ENCODE measurements around the gene CCT7. TPM values are rescaled to one million over a fixed set of nuclear protein-coding genes. Genes with fewer than 3 reads are reported as not detected.
A peak's percentile ranks its signal among the peaks of the same experiment; 100 is the strongest.

CCT7 gene
- total RNA-seq, 1 experiment from 2014 or later = 482 TPM

DNA sequence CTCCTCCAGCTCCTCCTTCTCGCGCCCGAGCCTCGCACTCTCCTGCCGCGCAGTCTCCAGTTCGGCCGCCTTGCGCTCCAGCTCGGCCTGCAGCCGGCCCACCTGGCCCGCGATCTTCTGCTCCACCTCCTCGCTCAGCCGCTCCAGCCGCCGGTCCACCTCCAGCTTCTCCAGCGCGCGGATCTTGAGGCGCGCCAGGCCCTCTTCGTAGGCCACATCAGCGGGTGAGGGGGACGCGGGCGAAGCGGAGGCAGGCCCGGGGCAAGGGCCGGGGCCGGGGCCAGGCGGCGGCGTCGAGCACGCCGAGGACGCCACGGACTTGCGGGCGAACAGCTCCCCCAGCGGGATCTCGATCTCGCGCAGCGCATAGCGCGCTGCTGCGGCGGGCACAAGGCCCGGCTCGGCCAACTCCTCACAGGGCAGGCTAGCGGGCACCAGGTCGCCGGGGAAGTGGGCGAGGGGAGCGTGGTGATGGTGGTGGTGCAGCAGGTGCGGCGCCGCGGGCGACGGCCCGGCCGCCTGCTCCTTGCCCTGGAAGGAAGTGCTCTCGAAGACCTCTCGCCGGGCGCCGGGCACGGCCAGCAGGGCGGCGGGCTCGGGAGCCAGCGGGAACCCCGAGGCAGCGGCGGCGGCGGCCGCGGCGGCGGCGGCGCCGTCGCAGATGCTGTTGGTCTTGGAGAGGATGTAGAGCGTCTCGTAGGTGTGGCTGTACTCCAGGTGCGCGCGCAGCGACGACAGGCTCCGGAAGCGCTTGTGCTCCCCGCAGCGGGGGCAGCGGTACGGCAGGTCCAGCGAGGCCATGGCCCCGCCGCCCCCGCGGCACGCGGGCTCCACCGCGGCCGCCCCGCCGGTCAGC lies 35.0 kb downstream of the CCT7 start:
- Mint-ChIP-seq H3K36me3 (no peaks in the 10 kb centered on the region), H3K27ac (no peak overlapping the region), H3K27me3 (ENCODE audit: low read depth) (peaks cover 36% of the 10 kb centered on the region), H3K4me3 (peak overlapping the region; percentile 51), H3K4me1 (peaks cover 14% of the 10 kb centered on the region), H3K9me3 (no peaks in the 10 kb centered on the region)
- ChIA-PET POLR2A (interaction anchor here (0.9 to 1.8 kb wide), 5 partner anchors 12 to 56 kb away, joined by 3 to 12 read pairs (median 7); partner anchors contain the start of gene CCT7), CTCF (interaction anchor here (0.5 to 1.7 kb wide), 17 partner anchors 9 to 578 kb away, joined by 3 to 37 read pairs (median 5); partner anchors contain the start of genes CCT7, EGR4, FBXO41 and NOTO)
- ATAC-seq (peak; percentile 78), DNase-seq (ENCODE audit: low spot score) (peak; percentile 82)
- TF ChIP-seq ZNF416 (CRISPR knock-in tag; IDR thresholded peaks at IDR 0.05) (0 out of 2 replicates have a peak, but pooled peaks have one; percentile 21), TCF7 (CRISPR knock-in tag; IDR thresholded peaks at IDR 0.05; ENCODE audit: low read depth) (0 out of 2 replicates have a peak, but pooled peaks have one; percentile 26), KAT7 (CRISPR knock-in tag; IDR thresholded peaks at IDR 0.05; ENCODE audit: borderline replicate concordance) (no peak; the same call in 1 of the 2 replicates), MXD4 (CRISPR knock-in tag; IDR thresholded peaks at IDR 0.05; ENCODE audit: borderline replicate concordance) (no peak), OVOL2 (CRISPR knock-in tag; IDR thresholded peaks at IDR 0.05; ENCODE audit: borderline replicate concordance) (no peak), TEAD1 (CRISPR knock-in tag; IDR thresholded peaks at IDR 0.05) (peak; percentile 94), SP1 (CRISPR knock-in tag; conservative IDR thresholded peaks at IDR 0.05) (no peak), ZNF138 (CRISPR knock-in tag; conservative IDR thresholded peaks at IDR 0.05) (peak; percentile 69; the same call in 1 of the 2 replicates), FOXP1 (CRISPR knock-in tag; IDR thresholded peaks at IDR 0.05; ENCODE audit: borderline replicate concordance) (peak; percentile 92), NR1H2 (CRISPR knock-in tag; IDR thresholded peaks at IDR 0.05) (peak; percentile 84), RORB (CRISPR knock-in tag; IDR thresholded peaks at IDR 0.05) (no peak), ZNF121 (CRISPR knock-in tag; IDR thresholded peaks at IDR 0.05) (0 out of 2 replicates have a peak, but pooled peaks have one; percentile 13), RELA (CRISPR knock-in tag; IDR thresholded peaks at IDR 0.05; ENCODE audit: borderline replicate concordance) (peak; percentile 90; the same call in 1 of the 2 replicates), NR3C1 (CRISPR knock-in tag; conservative IDR thresholded peaks at IDR 0.05; ENCODE audit: low read depth) (peak; percentile 95; the same call in 1 of the 2 replicates), NFE2L1 (CRISPR knock-in tag; IDR thresholded peaks at IDR 0.05) (peak; percentile 43; the same call in 1 of the 2 replicates), JAZF1 (CRISPR knock-in tag; IDR thresholded peaks at IDR 0.05) (no peak)
- TF ChIP-seq, protein P1, sequence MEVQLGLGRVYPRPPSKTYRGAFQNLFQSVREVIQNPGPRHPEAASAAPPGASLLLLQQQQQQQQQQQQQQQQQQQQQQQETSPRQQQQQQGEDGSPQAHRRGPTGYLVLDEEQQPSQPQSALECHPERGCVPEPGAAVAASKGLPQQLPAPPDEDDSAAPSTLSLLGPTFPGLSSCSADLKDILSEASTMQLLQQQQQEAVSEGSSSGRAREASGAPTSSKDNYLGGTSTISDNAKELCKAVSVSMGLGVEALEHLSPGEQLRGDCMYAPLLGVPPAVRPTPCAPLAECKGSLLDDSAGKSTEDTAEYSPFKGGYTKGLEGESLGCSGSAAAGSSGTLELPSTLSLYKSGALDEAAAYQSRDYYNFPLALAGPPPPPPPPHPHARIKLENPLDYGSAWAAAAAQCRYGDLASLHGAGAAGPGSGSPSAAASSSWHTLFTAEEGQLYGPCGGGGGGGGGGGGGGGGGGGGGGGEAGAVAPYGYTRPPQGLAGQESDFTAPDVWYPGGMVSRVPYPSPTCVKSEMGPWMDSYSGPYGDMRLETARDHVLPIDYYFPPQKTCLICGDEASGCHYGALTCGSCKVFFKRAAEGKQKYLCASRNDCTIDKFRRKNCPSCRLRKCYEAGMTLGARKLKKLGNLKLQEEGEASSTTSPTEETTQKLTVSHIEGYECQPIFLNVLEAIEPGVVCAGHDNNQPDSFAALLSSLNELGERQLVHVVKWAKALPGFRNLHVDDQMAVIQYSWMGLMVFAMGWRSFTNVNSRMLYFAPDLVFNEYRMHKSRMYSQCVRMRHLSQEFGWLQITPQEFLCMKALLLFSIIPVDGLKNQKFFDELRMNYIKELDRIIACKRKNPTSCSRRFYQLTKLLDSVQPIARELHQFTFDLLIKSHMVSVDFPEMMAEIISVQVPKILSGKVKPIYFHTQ (CRISPR knock-in tag; IDR thresholded peaks at IDR 0.05) = no peak
- TF ChIP-seq, protein P2, sequence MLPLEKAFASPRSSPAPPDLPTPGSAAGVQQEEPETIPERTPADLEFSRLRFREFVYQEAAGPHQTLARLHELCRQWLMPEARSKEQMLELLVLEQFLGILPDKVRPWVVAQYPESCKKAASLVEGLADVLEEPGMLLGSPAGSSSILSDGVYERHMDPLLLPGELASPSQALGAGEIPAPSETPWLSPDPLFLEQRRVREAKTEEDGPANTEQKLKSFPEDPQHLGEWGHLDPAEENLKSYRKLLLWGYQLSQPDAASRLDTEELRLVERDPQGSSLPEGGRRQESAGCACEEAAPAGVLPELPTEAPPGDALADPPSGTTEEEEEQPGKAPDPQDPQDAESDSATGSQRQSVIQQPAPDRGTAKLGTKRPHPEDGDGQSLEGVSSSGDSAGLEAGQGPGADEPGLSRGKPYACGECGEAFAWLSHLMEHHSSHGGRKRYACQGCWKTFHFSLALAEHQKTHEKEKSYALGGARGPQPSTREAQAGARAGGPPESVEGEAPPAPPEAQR (CRISPR knock-in tag; IDR thresholded peaks at IDR 0.05) = no peak
- TF ChIP-seq, protein P3, sequence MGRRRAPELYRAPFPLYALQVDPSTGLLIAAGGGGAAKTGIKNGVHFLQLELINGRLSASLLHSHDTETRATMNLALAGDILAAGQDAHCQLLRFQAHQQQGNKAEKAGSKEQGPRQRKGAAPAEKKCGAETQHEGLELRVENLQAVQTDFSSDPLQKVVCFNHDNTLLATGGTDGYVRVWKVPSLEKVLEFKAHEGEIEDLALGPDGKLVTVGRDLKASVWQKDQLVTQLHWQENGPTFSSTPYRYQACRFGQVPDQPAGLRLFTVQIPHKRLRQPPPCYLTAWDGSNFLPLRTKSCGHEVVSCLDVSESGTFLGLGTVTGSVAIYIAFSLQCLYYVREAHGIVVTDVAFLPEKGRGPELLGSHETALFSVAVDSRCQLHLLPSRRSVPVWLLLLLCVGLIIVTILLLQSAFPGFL (CRISPR knock-in tag; IDR thresholded peaks at IDR 0.05; ENCODE audit: borderline replicate concordance) = no peak
- TF ChIP-seq, protein P4, sequence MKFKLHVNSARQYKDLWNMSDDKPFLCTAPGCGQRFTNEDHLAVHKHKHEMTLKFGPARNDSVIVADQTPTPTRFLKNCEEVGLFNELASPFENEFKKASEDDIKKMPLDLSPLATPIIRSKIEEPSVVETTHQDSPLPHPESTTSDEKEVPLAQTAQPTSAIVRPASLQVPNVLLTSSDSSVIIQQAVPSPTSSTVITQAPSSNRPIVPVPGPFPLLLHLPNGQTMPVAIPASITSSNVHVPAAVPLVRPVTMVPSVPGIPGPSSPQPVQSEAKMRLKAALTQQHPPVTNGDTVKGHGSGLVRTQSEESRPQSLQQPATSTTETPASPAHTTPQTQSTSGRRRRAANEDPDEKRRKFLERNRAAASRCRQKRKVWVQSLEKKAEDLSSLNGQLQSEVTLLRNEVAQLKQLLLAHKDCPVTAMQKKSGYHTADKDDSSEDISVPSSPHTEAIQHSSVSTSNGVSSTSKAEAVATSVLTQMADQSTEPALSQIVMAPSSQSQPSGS (CRISPR knock-in tag; IDR thresholded peaks at IDR 0.05; ENCODE audit: borderline replicate concordance, low read depth) = peak; percentile 52; the same call in 1 of the 2 replicates
- TF ChIP-seq, protein P5, sequence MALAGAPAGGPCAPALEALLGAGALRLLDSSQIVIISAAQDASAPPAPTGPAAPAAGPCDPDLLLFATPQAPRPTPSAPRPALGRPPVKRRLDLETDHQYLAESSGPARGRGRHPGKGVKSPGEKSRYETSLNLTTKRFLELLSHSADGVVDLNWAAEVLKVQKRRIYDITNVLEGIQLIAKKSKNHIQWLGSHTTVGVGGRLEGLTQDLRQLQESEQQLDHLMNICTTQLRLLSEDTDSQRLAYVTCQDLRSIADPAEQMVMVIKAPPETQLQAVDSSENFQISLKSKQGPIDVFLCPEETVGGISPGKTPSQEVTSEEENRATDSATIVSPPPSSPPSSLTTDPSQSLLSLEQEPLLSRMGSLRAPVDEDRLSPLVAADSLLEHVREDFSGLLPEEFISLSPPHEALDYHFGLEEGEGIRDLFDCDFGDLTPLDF (CRISPR knock-in tag; IDR thresholded peaks at IDR 0.05) = peak; percentile 96
- TF ChIP-seq, protein P6, sequence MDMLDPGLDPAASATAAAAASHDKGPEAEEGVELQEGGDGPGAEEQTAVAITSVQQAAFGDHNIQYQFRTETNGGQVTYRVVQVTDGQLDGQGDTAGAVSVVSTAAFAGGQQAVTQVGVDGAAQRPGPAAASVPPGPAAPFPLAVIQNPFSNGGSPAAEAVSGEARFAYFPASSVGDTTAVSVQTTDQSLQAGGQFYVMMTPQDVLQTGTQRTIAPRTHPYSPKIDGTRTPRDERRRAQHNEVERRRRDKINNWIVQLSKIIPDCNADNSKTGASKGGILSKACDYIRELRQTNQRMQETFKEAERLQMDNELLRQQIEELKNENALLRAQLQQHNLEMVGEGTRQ (CRISPR knock-in tag; IDR thresholded peaks at IDR 0.05) = peak; percentile 6; the same call in 1 of the 2 replicates
- TF ChIP-seq, protein P7, sequence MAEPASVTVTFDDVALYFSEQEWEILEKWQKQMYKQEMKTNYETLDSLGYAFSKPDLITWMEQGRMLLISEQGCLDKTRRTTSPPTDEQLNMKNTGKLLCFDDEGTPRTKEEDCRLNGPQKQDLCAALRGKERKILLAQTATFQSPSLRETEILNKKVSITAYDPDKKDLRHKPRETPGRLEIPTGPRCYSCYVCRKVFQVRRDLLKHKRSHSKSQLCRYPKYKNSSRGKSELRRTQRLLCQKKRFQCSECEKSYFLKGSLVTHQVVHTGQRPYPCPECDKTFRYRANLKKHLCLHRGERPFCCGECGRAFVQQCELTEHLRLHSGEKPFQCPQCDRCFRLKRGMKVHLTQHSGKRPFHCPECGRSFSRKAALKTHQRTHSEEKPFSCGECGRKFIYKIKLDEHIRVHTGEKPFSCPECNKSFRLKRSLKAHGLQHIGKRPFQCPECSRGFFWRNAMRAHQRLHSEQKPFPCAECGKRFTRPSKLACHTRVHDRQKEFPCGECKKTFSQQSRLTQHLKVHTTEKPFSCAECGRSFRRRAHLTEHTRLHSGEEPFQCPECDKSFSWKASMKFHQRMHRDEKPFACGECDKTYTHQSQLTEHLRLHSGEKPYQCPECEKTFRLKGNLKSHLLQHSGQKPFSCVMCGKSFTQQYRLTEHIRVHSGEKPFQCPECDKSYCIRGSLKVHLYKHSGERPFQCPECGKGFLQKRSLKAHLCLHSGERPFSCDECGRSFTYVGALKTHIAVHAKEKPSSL (CRISPR knock-in tag; conservative IDR thresholded peaks at IDR 0.05) = no peak

Measured in WTC11 (cell line).